Activated T-helper 17 cell treated with anti-CD3 and anti-CD28 coated beads, Interleukin-2, amount 50 U/mL, for 72 hours (primary cell): ENCODE measurements around the gene HSPA1A. TPM values are rescaled to one million over a fixed set of nuclear protein-coding genes. Genes with fewer than 3 reads are reported as not detected.

Experiments used
- ATAC-seq: fragments of 150-1000 bp; cut with Tn5 transposase; replicated peaks from 2 replicates; pipeline ENCODE4 v1.10.0; 2021; ENCODE audit warnings: mild to moderate bottlenecking, moderate library complexity
- H3K27ac Mint-ChIP-seq: one replicate; pipeline ENCODE4 v1.8.0; 2022; ENCODE audit warnings: mixed read lengths
- H3K27me3 Mint-ChIP-seq: one replicate; pipeline ENCODE4 v1.8.0; 2022; ENCODE audit warnings: mixed read lengths
- H3K36me3 Mint-ChIP-seq: one replicate; pipeline ENCODE4 v1.8.0; 2022; ENCODE audit warnings: low read depth, mild to moderate bottlenecking, mixed read lengths
- H3K4me1 Mint-ChIP-seq: one replicate; pipeline ENCODE4 v1.8.0; 2022; ENCODE audit warnings: mixed read lengths
- H3K4me3 Mint-ChIP-seq: one replicate; pipeline ENCODE4 v1.8.0; 2022; ENCODE audit warnings: mild to moderate bottlenecking, mixed read lengths
- H3K9me3 Mint-ChIP-seq: one replicate; pipeline ENCODE4 v1.8.0; 2022; ENCODE audit warnings: mixed read lengths
- total RNA-seq, 2 donors: library from RNA; stranded (reverse); gene quantifications; one replicate each; pipeline ENCODE4 v1.2.3, GENCODE V29; 2022

HSPA1A gene
- total RNA-seq = 100 to 1,000 TPM; 124 to 189 TPM

GRCh38 chr6:31815025-31815838, at the start of gene HSPA1A, which contains the start of gene HSPA1L:
Gene HSPA1A, plus strand, starts transcription at chr6:31815543. Its CDS starts 214 bp downstream, at chr6:31815757.
Gene HSPA1L, minus strand, starts transcription at chr6:31815283. Its CDS starts 3,311 bp downstream, at chr6:31811972.
- Mint-ChIP-seq H3K4me3 (peak within 1 kb of the TSS; percentile 92), H3K36me3 (peaks cover 39% of the 10 kb centered on the region), H3K27me3 (no peaks in the 10 kb centered on the region), H3K4me1 (peaks cover 15% of the 10 kb centered on the region), H3K9me3 (no peaks in the 10 kb centered on the region), H3K27ac (peak within 1 kb of the TSS; percentile 99)
- peak; percentile 24 for ATAC-seq

GRCh38 chr6:31765559-31765909, 49.8 kb upstream of the HSPA1A start:
- peaks cover 26% of the 10 kb centered on the region for H3K36me3 Mint-ChIP-seq

GRCh38 chr6:31765910-31766794, 49.2 kb upstream of the HSPA1A start:
- Mint-ChIP-seq H3K27ac (no peak overlapping the region), H3K27me3 (no peaks in the 10 kb centered on the region), H3K9me3 (no peaks in the 10 kb centered on the region), H3K4me1 (peaks cover 13% of the 10 kb centered on the region), H3K4me3 (no peak overlapping the region), H3K36me3 (peaks cover 20% of the 10 kb centered on the region)
- ATAC-seq = no peak

More at GRCh38 chr6:31765559-31765909, 49.8 kb upstream of the HSPA1A start:
- H3K4me1 Mint-ChIP-seq = peaks cover 11% of the 10 kb centered on the region
- ATAC-seq = no peak
- no peak overlapping the region for H3K4me3 Mint-ChIP-seq
- H3K27ac Mint-ChIP-seq = no peak overlapping the region
- no peaks in the 10 kb centered on the region for H3K27me3 Mint-ChIP-seq
- no peaks in the 10 kb centered on the region for H3K9me3 Mint-ChIP-seq

GRCh38 chr6:31767096-31767645, 48.2 kb upstream of the HSPA1A start:
- Mint-ChIP-seq H3K27ac (peak overlapping the region; percentile 38), H3K4me1 (peaks cover 17% of the 10 kb centered on the region), H3K27me3 (no peaks in the 10 kb centered on the region), H3K4me3 (no peak overlapping the region), H3K9me3 (no peaks in the 10 kb centered on the region), H3K36me3 (peaks cover 12% of the 10 kb centered on the region)
- ATAC-seq = no peak

DNA sequence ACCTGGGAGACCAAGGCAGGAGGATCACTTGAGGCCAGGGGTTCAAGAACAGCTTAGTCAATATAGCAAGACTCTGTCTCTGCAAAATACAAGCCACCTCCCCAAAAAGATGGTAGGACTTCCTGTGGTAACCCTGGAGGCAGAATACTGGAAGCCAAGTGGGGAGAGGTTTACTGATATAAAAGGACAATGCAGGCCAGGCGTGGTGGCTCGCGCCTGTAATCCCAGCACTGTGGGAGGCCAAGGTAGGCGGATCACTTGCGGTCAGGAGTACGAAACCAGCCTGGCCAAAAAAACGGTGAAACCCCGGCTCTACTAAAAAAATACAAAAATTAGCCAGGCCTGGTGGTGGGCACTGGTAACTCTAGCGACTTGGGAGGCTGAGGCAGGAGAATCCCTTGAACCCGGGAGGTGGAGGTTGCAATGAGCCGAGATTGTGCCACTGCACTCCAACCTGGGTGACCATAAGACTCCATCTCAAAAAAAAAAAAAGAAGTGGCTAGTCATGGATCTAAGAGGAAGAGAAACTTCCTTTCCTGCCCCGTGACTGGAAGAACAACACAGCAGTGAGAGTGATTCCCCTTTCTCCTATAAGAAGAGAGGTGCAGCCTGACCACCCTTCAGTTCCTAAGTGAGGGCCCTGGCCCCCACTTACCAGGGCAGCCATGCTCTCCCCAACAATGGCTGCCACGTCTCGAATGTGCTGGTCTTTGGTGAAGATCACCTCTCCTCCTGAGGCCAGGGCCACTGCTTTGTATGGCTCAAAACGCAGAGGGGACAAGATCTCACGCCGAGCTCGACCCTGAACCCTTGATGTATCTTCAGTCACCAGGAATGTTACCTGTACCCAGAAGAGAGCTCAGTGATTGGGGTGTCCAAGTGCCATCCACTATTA, 46.7 kb upstream of the HSPA1A start:
- Mint-ChIP-seq H3K27me3 (no peaks in the 10 kb centered on the region), H3K4me1 (peaks cover 13% of the 10 kb centered on the region)
- ATAC-seq = no peak

DNA sequence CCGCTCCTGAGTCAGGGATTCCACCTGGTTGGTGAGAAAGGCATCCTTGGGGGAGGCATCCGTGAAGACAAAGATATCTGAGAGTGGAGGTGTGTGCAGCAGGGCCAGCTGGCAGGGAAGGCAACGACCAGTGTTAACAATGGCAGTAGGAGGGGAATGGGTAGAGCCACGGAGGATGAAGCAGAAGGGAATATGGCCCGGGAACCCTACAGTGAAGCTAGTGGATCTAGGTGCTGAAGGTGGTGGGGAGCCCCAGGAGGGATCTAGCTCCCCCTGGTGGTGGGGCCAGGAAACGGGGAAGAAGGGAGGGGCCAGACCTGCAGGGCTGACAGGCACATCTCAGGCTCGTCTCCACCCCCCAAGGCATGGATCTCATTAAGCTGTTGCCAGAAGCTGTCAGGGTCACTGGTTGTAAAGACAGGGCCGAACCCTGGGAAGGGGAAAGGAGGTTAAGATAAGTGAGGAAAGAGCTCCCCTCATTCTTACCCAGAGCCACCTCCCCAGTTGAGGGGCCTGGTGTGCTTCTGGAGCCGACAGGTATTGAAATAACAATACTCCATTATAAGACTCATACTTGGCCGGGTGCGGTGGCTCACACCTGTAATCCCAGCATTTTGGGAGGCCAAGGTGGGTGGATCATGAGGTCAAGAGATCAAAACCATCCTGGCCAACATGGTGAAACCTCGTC, 45.5 kb upstream of the HSPA1A start:
- H3K9me3 Mint-ChIP-seq = no peaks in the 10 kb centered on the region
- H3K36me3 Mint-ChIP-seq = no peaks in the 10 kb centered on the region
- ATAC-seq = peak; percentile 91
- H3K4me3 Mint-ChIP-seq = no peak overlapping the region
- H3K27me3 Mint-ChIP-seq = no peaks in the 10 kb centered on the region
- peak overlapping the region; percentile 16 for H3K27ac Mint-ChIP-seq
- peaks cover 11% of the 10 kb centered on the region for H3K4me1 Mint-ChIP-seq

More for the DNA sequence above, 46.7 kb upstream of the HSPA1A start:
- H3K9me3 Mint-ChIP-seq = no peaks in the 10 kb centered on the region
- H3K4me3 Mint-ChIP-seq = no peak overlapping the region
- peaks cover 3% of the 10 kb centered on the region for H3K36me3 Mint-ChIP-seq
- peak overlapping the region; percentile 38 for H3K27ac Mint-ChIP-seq

- H3K4me3 Mint-ChIP-seq = peak overlapping the region; percentile 36
- H3K27me3 Mint-ChIP-seq = no peaks in the 10 kb centered on the region
- H3K36me3 Mint-ChIP-seq = no peaks in the 10 kb centered on the region
- no peak overlapping the region for H3K27ac Mint-ChIP-seq
- H3K4me1 Mint-ChIP-seq = peaks cover 17% of the 10 kb centered on the region
- H3K9me3 Mint-ChIP-seq = no peaks in the 10 kb centered on the region
- no peak for ATAC-seq
These were observed 44.5 kb upstream of the HSPA1A start for GRCh38 chr6:31770860-31771259.

- Mint-ChIP-seq H3K4me1 (peaks cover 21% of the 10 kb centered on the region), H3K27me3 (no peaks in the 10 kb centered on the region), H3K9me3 (no peaks in the 10 kb centered on the region), H3K27ac (no peak overlapping the region), H3K36me3 (peaks cover 2% of the 10 kb centered on the region), H3K4me3 (no peak overlapping the region)
- peak; percentile 25 for ATAC-seq
These were observed 43.4 kb upstream of the HSPA1A start for GRCh38 chr6:31771992-31772358.

DNA sequence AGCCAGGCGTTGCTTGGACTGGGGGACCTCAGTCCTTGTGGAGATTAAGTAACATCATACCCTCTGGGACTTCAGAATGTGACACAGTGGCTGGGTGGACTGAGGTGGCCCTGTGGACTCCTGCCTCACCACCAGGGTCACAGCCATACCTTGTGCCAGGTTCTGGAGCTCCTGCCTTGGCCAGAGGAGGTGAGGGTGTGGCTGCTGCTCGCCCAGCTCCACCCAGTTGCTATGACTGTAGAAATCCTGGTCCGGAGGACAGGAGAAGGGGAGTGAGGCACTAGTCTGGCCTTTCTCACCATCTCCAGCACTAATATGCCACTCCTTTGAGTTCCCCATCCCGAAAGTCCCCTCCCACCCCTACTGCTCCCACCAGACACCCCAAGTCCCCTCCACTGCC, 40.2 kb upstream of the HSPA1A start:
- no peak for ATAC-seq
- Mint-ChIP-seq H3K4me1 (peaks cover 22% of the 10 kb centered on the region), H3K27ac (peak overlapping the region; percentile 13)

GRCh38 chr6:31775633-31776484, 39.5 kb upstream of the HSPA1A start:
- H3K27me3 Mint-ChIP-seq = no peaks in the 10 kb centered on the region
- no peak for ATAC-seq
- H3K27ac Mint-ChIP-seq = peak overlapping the region; percentile 82
- no peaks in the 10 kb centered on the region for H3K9me3 Mint-ChIP-seq
- peak overlapping the region; percentile 64 for H3K4me3 Mint-ChIP-seq
- H3K36me3 Mint-ChIP-seq = peaks cover 10% of the 10 kb centered on the region
- peaks cover 22% of the 10 kb centered on the region for H3K4me1 Mint-ChIP-seq

More for the DNA sequence above, 40.2 kb upstream of the HSPA1A start:
- Mint-ChIP-seq H3K9me3 (no peaks in the 10 kb centered on the region), H3K36me3 (peaks cover 7% of the 10 kb centered on the region), H3K27me3 (no peaks in the 10 kb centered on the region), H3K4me3 (peak overlapping the region; percentile 64)

DNA sequence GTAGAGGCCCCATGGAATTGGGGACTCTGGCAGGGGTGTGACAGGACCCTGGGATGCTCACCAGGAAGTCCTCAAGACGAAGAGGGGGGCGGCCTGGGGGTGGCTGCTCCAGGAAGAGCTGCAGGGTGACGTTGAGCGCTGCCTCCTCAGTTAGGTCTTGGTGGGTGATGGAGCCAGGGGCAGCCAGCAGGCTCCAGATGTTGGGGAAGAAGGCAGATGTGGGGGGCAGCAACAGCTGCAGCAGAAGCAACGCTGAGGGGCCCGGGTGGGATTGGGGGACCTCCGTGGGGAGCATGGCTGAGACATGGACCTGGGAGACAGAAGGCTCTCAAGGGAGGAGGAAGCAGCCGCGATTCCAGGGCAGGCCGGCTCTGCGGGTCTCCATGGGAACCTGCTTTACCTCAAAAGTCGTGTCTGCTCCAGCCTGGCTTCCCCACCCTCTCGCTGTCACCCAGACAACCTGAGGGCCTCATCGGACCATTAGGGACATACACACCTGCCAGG, 38.8 kb upstream of the HSPA1A start:
- peak overlapping the region; percentile 64 for H3K4me3 Mint-ChIP-seq
- no peaks in the 10 kb centered on the region for H3K27me3 Mint-ChIP-seq
- no peaks in the 10 kb centered on the region for H3K9me3 Mint-ChIP-seq
- H3K36me3 Mint-ChIP-seq = peaks cover 16% of the 10 kb centered on the region
- H3K27ac Mint-ChIP-seq = peak overlapping the region; percentile 82
- peaks cover 16% of the 10 kb centered on the region for H3K4me1 Mint-ChIP-seq
- ATAC-seq = no peak

- ATAC-seq = peak; percentile 97
- H3K27ac Mint-ChIP-seq = peak within 1 kb of the TSS; percentile 82
- no peaks in the 10 kb centered on the region for H3K27me3 Mint-ChIP-seq
- H3K4me3 Mint-ChIP-seq = peak within 1 kb of the TSS; percentile 64
- H3K9me3 Mint-ChIP-seq = no peaks in the 10 kb centered on the region
- peaks cover 22% of the 10 kb centered on the region for H3K36me3 Mint-ChIP-seq
- peaks cover 16% of the 10 kb centered on the region for H3K4me1 Mint-ChIP-seq
These were observed 38.2 kb upstream of the HSPA1A start, which contains the start of gene VWA7 for GRCh38 chr6:31776989-31777666. Gene VWA7, minus strand, starts transcription at chr6:31777328. Its CDS starts 549 bp downstream, at chr6:31776779.
